Measurements from ENCODE around the gene KRT8. TPM values are rescaled to one million over a fixed set of nuclear protein-coding genes. Genes with fewer than 3 reads are reported as not detected.

Gene KRT8
- total and polyA plus RNA-seq, 2 donors (not counting 1 experiment from before 2014, with no cell fraction given): 0.24 to 0.94 TPM

GRCh38 chr12:52903855-52904508 lies 894 bp downstream of the KRT8 start:
- no peaks in the 10 kb centered on the region for H3K79me2 ChIP-seq (ENCODE audit: control insufficient read depth, insufficient read depth, low read length)
- H4K20me1 ChIP-seq (ENCODE audit: control insufficient read depth, insufficient read depth, low read length, poor library complexity, severe bottlenecking): no peaks in the 10 kb centered on the region
- peak overlapping the region; percentile 28 for H2AFZ ChIP-seq (ENCODE audit: insufficient read depth, low read depth, low read length, poor library complexity, severe bottlenecking)
- peak overlapping the region; percentile 73 for H3K4me3 Mint-ChIP-seq
- H3K9me3 ChIP-seq (ENCODE audit: control extremely low read depth in 1 of 3, control insufficient read depth in 2 of 3, insufficient read depth in 1 of 3, low read length in 2 of 3): no peaks in the 10 kb centered on the region
- ChIA-PET CTCF (interaction anchor here (2.6 kb wide), 1 partner anchor 19 kb away, joined by 6 read pairs; no protein-coding TSS in a partner anchor), POLR2A (no interaction called here)
- peaks cover 5 to 10% of the 10 kb centered on the region in 2 donors for H3K4me1 ChIP-seq (ENCODE audit: control insufficient read depth in 2 of 2, insufficient read depth in 2 of 2, low read length in 2 of 2)
- no peak for DNase-seq
- H3K27ac ChIP-seq (ENCODE audit: low read length in 2 of 2): no peak overlapping the region
- no peak for TF ChIP-seq EZH2 (IDR thresholded peaks at IDR 0.05; ENCODE audit: borderline replicate concordance, insufficient read depth, low read depth, low read length, poor library complexity, severe bottlenecking)
- TF ChIP-seq, protein P1, sequence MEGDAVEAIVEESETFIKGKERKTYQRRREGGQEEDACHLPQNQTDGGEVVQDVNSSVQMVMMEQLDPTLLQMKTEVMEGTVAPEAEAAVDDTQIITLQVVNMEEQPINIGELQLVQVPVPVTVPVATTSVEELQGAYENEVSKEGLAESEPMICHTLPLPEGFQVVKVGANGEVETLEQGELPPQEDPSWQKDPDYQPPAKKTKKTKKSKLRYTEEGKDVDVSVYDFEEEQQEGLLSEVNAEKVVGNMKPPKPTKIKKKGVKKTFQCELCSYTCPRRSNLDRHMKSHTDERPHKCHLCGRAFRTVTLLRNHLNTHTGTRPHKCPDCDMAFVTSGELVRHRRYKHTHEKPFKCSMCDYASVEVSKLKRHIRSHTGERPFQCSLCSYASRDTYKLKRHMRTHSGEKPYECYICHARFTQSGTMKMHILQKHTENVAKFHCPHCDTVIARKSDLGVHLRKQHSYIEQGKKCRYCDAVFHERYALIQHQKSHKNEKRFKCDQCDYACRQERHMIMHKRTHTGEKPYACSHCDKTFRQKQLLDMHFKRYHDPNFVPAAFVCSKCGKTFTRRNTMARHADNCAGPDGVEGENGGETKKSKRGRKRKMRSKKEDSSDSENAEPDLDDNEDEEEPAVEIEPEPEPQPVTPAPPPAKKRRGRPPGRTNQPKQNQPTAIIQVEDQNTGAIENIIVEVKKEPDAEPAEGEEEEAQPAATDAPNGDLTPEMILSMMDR (IDR thresholded peaks at IDR 0.05): no peak
- H3K36me3 ChIP-seq (replicated peaks in 1 of 2; ENCODE audit: control extremely low read depth in 1 of 2, control insufficient read depth in 1 of 2, extremely low read depth in 1 of 2, insufficient read depth in 2 of 2, low read length in 1 of 2): no peaks in the 10 kb centered on the region
- H3K9me3 Mint-ChIP-seq (ENCODE audit: insufficient read depth): no peaks in the 10 kb centered on the region
- WGBS (ENCODE audit: insufficient coverage): 23% methylated on average over 20 of the region's 31 CpGs
- ATAC-seq (ENCODE audit: low read depth): peak; percentile 54
- H3K4me3 ChIP-seq (ENCODE audit: control extremely low read depth in 1 of 5, extremely low read depth in 1 of 5, insufficient read depth in 1 of 5, low read depth in 2 of 5, low read length in 4 of 5): peak overlapping the region in 3 of 5 experiments; percentile 6 to 39 (median 17)
- H3K9ac ChIP-seq (ENCODE audit: low read length): no peak overlapping the region
- no peak overlapping the region for H3K27ac Mint-ChIP-seq
- peaks cover 0 to 15% (median 2%) of the 10 kb centered on the region in 4 experiments for H3K27me3 ChIP-seq (replicated peaks in 1 of 4; ENCODE audit: control extremely low read depth in 1 of 4, control insufficient read depth in 3 of 4, insufficient read depth in 4 of 4, low read length in 3 of 4)
- H3K4me2 ChIP-seq (replicated peaks; ENCODE audit: low read depth, low read length, poor library complexity, severe bottlenecking): peak overlapping the region; percentile 77
- peaks cover 3% of the 10 kb centered on the region for H3K4me1 Mint-ChIP-seq
- H3K27me3 Mint-ChIP-seq: peaks cover 28% of the 10 kb centered on the region
- intact Hi-C loops (cut with micrococcal nuclease): no loop called here

DNA sequence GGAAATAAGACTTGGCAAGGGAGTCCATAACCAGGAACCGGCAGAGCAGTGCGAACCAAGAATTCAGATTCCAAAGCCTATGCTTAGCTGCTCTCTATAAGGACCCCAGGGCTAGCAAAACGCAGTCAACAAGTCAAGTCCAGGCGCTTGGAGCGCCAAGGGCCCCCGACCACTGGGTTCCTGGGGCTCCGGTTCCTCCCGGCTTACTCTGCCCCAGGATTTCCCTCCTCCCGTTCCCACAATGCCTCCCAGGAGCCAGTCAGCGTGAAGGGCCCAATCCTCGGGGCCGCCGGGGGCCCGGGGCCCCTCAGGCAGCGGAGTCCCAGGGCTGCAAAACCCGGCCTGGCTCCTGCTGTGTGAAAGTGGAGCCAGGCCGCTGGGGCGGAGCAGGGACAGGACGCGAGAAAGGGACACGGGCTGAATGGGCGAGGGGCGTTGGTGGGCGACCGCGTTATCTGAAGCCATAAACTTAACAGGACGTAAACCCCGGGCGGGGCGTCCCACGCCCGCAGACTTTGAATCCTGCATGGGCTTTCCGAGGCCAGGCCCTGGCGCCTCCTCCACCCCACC lies 1.5 kb downstream of the KRT8 start:
- peak overlapping the region; percentile 69 for H2AFZ ChIP-seq (ENCODE audit: insufficient read depth, low read depth, low read length, poor library complexity, severe bottlenecking)
- ChIA-PET POLR2A (no interaction called here), CTCF (interaction anchor here (2.6 kb wide), 1 partner anchor 19 kb away, joined by 6 read pairs; no protein-coding TSS in a partner anchor)
- no peak for TF ChIP-seq EZH2 (IDR thresholded peaks at IDR 0.05; ENCODE audit: borderline replicate concordance, insufficient read depth, low read depth, low read length, poor library complexity, severe bottlenecking)
- TF ChIP-seq, protein P1 (IDR thresholded peaks at IDR 0.05): no peak
- intact Hi-C loops (cut with micrococcal nuclease): no loop called here
- ATAC-seq (ENCODE audit: low read depth) (peak; percentile 67), DNase-seq (peak; percentile 62)
- peaks cover 5 to 10% of the 10 kb centered on the region in 2 donors for H3K4me1 ChIP-seq (ENCODE audit: control insufficient read depth in 2 of 2, insufficient read depth in 2 of 2, low read length in 2 of 2)
- H4K20me1 ChIP-seq (ENCODE audit: control insufficient read depth, insufficient read depth, low read length, poor library complexity, severe bottlenecking): no peaks in the 10 kb centered on the region
- peak overlapping the region in 4 of 5 experiments; percentile 6 to 44 (median 34) for H3K4me3 ChIP-seq (ENCODE audit: control extremely low read depth in 1 of 5, extremely low read depth in 1 of 5, insufficient read depth in 1 of 5, low read depth in 2 of 5, low read length in 4 of 5)
- WGBS (ENCODE audit: insufficient coverage): 7% methylated on average over 26 of the region's 34 CpGs
- H3K9me3 ChIP-seq (ENCODE audit: control extremely low read depth in 1 of 3, control insufficient read depth in 2 of 3, insufficient read depth in 1 of 3, low read length in 2 of 3): no peaks in the 10 kb centered on the region
- peaks cover 26% of the 10 kb centered on the region for H3K27me3 Mint-ChIP-seq
- H3K79me2 ChIP-seq (ENCODE audit: control insufficient read depth, insufficient read depth, low read length): no peaks in the 10 kb centered on the region
- H3K9me3 Mint-ChIP-seq (ENCODE audit: insufficient read depth): no peaks in the 10 kb centered on the region
- H3K4me2 ChIP-seq (replicated peaks; ENCODE audit: low read depth, low read length, poor library complexity, severe bottlenecking): peak overlapping the region; percentile 77
- no peaks in the 10 kb centered on the region for H3K36me3 ChIP-seq (replicated peaks in 1 of 2; ENCODE audit: control extremely low read depth in 1 of 2, control insufficient read depth in 1 of 2, extremely low read depth in 1 of 2, insufficient read depth in 2 of 2, low read length in 1 of 2)
- no peak overlapping the region for H3K27ac ChIP-seq (ENCODE audit: low read length in 2 of 2)
- H3K27ac Mint-ChIP-seq: no peak overlapping the region
- peaks cover 0 to 15% (median 2%) of the 10 kb centered on the region in 4 experiments for H3K27me3 ChIP-seq (replicated peaks in 1 of 4; ENCODE audit: control extremely low read depth in 1 of 4, control insufficient read depth in 3 of 4, insufficient read depth in 4 of 4, low read length in 3 of 4)
- H3K9ac ChIP-seq (ENCODE audit: low read length): peak overlapping the region; percentile 43
- peak overlapping the region; percentile 50 for H3K4me3 Mint-ChIP-seq
- H3K4me1 Mint-ChIP-seq: peaks cover 3% of the 10 kb centered on the region
